AG09309 (cell line): ENCODE results near the gene WNT6.

Source experiments
- DNase-seq: peaks from one replicate; pipeline ENCODE4 v3.0.0-alpha.2; 2010; ENCODE audit warnings: low read depth
- H3K4me3 ChIP-seq: 2 replicates; pipeline ENCODE4 v1.5.1; 2011; ENCODE audit warnings: mild to moderate bottlenecking, low read depth, low read length, moderate library complexity; ENCODE audit not compliant: control insufficient read depth
- TF ChIP-seq, protein P1 (sequence below): IDR thresholded peaks from 2 replicates; pipeline ENCODE4 v1.5.1; 2011; ENCODE audit warnings: mild to moderate bottlenecking, low read depth, low read length, inconsistent platforms; ENCODE audit not compliant: insufficient read depth, control insufficient read depth; ENCODE audit errors: missing control alignments

The WNT6 gene

DNA sequence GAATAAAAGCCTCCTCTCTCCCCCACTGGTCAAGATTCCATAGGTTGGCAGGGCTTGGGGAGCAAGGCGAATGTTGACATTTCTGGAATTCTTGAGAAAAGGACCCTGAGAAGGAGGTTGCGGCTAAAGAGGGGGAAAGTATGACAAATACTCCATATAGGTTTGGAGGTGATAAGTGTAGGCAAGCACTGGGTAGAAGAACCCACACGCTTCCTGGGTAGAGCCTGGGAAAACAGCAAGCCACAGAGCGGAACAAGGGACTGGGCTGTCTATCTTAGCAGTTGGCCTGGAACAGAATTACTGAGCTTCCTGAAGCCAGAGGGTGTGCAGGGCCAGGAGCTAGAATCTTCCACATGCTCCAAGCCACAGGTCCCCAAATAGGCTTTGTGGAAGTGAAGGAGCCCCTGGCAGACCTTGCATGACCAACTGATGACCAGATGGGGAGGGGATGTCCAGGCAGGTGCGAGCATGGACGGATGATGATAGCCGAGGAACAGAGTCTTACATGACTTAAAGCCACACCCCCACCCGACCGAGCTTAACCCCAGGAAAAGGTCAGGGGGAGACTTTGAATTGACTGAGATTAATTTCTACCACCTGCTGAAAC lies 37.9 kb upstream of the WNT6 start:
- no peak for DNase-seq
- no peak overlapping the region for H3K4me3 ChIP-seq
- TF ChIP-seq, protein P1, sequence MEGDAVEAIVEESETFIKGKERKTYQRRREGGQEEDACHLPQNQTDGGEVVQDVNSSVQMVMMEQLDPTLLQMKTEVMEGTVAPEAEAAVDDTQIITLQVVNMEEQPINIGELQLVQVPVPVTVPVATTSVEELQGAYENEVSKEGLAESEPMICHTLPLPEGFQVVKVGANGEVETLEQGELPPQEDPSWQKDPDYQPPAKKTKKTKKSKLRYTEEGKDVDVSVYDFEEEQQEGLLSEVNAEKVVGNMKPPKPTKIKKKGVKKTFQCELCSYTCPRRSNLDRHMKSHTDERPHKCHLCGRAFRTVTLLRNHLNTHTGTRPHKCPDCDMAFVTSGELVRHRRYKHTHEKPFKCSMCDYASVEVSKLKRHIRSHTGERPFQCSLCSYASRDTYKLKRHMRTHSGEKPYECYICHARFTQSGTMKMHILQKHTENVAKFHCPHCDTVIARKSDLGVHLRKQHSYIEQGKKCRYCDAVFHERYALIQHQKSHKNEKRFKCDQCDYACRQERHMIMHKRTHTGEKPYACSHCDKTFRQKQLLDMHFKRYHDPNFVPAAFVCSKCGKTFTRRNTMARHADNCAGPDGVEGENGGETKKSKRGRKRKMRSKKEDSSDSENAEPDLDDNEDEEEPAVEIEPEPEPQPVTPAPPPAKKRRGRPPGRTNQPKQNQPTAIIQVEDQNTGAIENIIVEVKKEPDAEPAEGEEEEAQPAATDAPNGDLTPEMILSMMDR: no peak

- DNase-seq: no peak
- TF ChIP-seq, protein P1: no peak
- no peak overlapping the region for H3K4me3 ChIP-seq
Observed at GRCh38 chr2:218822622-218823021, 37.0 kb upstream of the WNT6 start.

GRCh38 chr2:218823196-218823855 lies 36.3 kb upstream of the WNT6 start:
- TF ChIP-seq, protein P1: no peak
- no peak for DNase-seq
- no peak overlapping the region for H3K4me3 ChIP-seq

DNA sequence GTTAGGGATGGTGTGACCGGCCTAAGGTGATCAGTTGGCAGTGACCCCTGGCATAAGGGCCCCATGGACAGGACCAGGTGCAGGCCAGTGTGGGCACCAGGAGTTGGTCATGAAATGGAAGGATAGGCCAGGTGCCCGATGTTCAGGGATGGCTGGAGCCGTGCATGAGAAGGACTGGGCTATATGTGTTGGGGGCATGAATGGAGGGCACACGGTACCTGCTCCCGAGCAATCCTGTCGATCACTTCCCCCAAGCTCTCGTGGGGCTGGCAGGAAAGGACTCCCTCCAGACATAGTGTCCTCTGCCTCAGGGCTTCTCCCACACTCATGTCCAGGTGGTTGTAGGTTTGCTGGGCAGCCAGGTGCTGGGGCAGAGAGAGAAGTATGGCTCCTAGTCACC lies 35.6 kb upstream of the WNT6 start:
- TF ChIP-seq, protein P1: no peak
- DNase-seq: no peak
- H3K4me3 ChIP-seq: no peak overlapping the region

DNA sequence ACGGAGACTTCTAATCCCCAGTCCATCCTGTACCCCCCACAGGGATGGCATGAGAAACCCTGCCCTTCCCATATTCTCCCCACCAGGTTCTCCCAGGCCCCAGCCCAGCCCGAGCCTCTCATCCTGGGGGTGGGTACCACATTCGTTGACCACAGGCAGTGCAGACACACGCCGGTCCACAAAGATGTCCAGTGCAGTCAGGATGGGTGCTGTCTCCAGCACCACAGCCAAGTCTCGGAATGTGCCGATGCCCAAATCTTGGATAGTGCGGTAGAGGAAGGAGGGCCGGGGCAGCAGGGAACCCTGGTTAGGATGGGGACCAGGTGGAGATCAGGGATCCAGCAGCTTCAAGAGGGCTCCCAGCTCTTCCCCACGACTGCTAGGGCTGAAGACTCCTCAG lies 32.8 kb upstream of the WNT6 start:
- no peak overlapping the region for H3K4me3 ChIP-seq
- no peak for DNase-seq
- TF ChIP-seq, protein P1: no peak

- TF ChIP-seq, protein P1: no peak
- DNase-seq: no peak
- H3K4me3 ChIP-seq: no peak overlapping the region
Observed at GRCh38 chr2:218827701-218828476, 31.7 kb upstream of the WNT6 start.
